ENCODE data around the gene TEDDM1. TPM values are rescaled to one million over a fixed set of nuclear protein-coding genes. Genes with fewer than 3 reads are reported as not detected.

Gene TEDDM1
- total RNA-seq, 4 donors from 2014 or later: not detected

GRCh38 chr1:182367926-182368325, 32.5 kb downstream of the TEDDM1 start:
- Histone ChIP-seq H3K36me3 (no peaks in the 10 kb centered on the region), H3K4me1 (peaks cover 0 to 12% (median 0%) of the 10 kb centered on the region in 4 donors), H3K4me3 (no peak overlapping the region), H3K27me3 (no peaks in the 10 kb centered on the region), H3K9me3 (no peaks in the 10 kb centered on the region), H3K27ac (peak overlapping the region in 1 of 4 donors; percentile 1)
- no peak for DNase-seq (ENCODE audit: low spot score in 2 of 2)
- WGBS, 2 donors: 68 to 70% methylated on average over 2 of the region's 2 CpGs
- TF ChIP-seq EP300 (IDR thresholded peaks at IDR 0.05) (no peak), CTCF (IDR thresholded peaks at IDR 0.05) (no peak), POLR2A (IDR thresholded peaks at IDR 0.05) (no peak)

DNA sequence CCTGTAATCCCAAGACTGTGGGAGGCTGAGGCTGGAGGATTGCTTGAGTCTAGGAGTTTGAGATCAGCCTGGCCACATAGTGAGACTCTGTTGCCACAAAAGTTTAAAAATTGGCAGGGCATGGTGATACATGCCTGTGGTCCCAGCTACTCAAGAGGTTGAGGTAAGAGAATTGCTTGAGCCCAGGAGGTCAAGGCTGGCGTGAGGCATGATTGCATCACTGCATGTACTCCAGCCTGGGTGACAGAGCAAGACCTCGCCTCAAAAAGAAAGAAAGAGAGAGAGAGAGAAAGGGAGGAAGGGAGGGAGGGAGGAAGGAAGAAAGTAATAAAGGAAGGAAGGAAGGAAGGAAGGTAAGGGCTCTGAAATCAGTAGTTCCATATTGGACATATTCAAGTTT, 33.9 kb downstream of the TEDDM1 start:
- peaks cover 0 to 12% (median 0%) of the 10 kb centered on the region in 4 donors for H3K4me1 ChIP-seq
- no peaks in the 10 kb centered on the region for H3K27me3 ChIP-seq
- H3K9me3 ChIP-seq: no peaks in the 10 kb centered on the region
- TF ChIP-seq CTCF (IDR thresholded peaks at IDR 0.05) (no peak), POLR2A (IDR thresholded peaks at IDR 0.05) (no peak), EP300 (IDR thresholded peaks at IDR 0.05) (no peak)
- no peaks in the 10 kb centered on the region for H3K36me3 ChIP-seq
- no peak overlapping the region for H3K4me3 ChIP-seq
- WGBS, 2 donors: 86 to 90% methylated on average over 2 of the region's 2 CpGs
- no peak overlapping the region for H3K27ac ChIP-seq
- DNase-seq (ENCODE audit: low spot score in 2 of 2): no peak

GRCh38 chr1:182359645-182360044, 40.8 kb downstream of the TEDDM1 start:
- no peaks in the 10 kb centered on the region for H3K27me3 ChIP-seq
- TF ChIP-seq EP300 (IDR thresholded peaks at IDR 0.05) (no peak), POLR2A (IDR thresholded peaks at IDR 0.05) (no peak), CTCF (IDR thresholded peaks at IDR 0.05) (no peak)
- no peak overlapping the region for H3K4me3 ChIP-seq
- 54 to 56% methylated on average over 7 of the region's 7 CpGs for WGBS, 2 donors
- H3K27ac ChIP-seq: no peak overlapping the region
- no peaks in the 10 kb centered on the region for H3K36me3 ChIP-seq
- H3K4me1 ChIP-seq: no peaks in the 10 kb centered on the region
- H3K9me3 ChIP-seq: no peaks in the 10 kb centered on the region
- no peak for DNase-seq (ENCODE audit: low spot score in 2 of 2)

DNA sequence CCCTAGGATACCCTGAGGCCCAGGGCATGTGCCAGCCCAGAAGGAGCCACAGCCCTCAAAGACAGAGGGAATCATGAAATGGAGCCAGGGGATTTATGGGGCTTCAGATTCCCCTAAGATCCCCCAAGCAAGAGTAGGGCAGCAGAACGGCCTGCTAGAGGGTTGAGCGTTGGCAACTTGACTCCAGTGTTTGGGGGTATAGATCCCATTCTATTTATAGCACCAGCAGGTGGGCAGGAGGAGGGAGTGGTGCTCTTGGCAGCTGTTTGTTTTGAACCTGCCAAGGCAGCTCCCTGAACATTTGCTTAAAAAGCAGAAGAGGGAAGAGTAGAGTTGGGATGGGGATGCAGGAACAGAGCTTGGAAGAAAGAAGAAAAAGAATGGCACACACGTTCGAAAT, 42.6 kb downstream of the TEDDM1 start:
- 73 to 83% methylated on average over 4 of the region's 4 CpGs for WGBS, 2 donors
- Histone ChIP-seq H3K4me3 (no peak overlapping the region), H3K27me3 (no peaks in the 10 kb centered on the region), H3K36me3 (no peaks in the 10 kb centered on the region), H3K9me3 (no peaks in the 10 kb centered on the region), H3K4me1 (peaks cover 0 to under 1% (median 0%) of the 10 kb centered on the region in 4 donors), H3K27ac (no peak overlapping the region)
- no peak for DNase-seq (ENCODE audit: low spot score in 2 of 2)
- TF ChIP-seq CTCF (IDR thresholded peaks at IDR 0.05) (no peak), EP300 (IDR thresholded peaks at IDR 0.05) (no peak), POLR2A (IDR thresholded peaks at IDR 0.05) (no peak)

DNA sequence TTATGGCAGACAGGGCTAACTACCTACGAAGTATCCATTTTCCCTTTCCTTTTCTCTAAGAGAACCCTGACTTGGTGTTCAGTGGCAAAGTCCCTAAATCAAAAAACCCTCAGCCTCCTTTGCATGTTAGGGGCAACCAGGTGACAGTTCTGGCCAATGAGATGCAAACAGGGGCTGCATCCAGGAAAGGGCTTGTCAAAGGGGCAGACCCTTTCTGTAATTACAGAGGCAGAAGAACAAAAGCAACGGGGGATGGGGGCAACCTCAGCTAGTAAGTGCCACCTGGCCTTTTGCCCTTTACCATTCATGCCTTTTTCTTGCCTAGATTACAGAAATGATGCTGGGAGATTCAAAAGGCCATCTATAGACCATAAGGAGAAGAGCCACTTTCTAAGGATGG, 43.3 kb downstream of the TEDDM1 start:
- WGBS, 2 donors: 62 to 72% methylated on average over 2 of the region's 2 CpGs
- H3K9me3 ChIP-seq: no peaks in the 10 kb centered on the region
- no peaks in the 10 kb centered on the region for H3K27me3 ChIP-seq
- no peak overlapping the region for H3K27ac ChIP-seq
- H3K4me1 ChIP-seq: peaks cover 0 to 3% (median 0%) of the 10 kb centered on the region in 4 donors
- DNase-seq (ENCODE audit: low spot score in 2 of 2): no peak
- no peaks in the 10 kb centered on the region for H3K36me3 ChIP-seq
- H3K4me3 ChIP-seq: no peak overlapping the region
- TF ChIP-seq CTCF (IDR thresholded peaks at IDR 0.05) (no peak), POLR2A (IDR thresholded peaks at IDR 0.05) (no peak), EP300 (IDR thresholded peaks at IDR 0.05) (no peak)
